PFSK-1 (cell line): ENCODE data around the gene FBN1.

Experiments used
- FOXP2 ChIP-seq: optimal IDR thresholded peaks from 2 replicates; pipeline ENCODE3; 2011; ENCODE audit warnings: borderline replicate concordance, control low read depth, inconsistent platforms; ENCODE audit not compliant: insufficient read depth; ENCODE audit errors: extremely low read length, extremely low read depth
- POLR2AphosphoS5 ChIP-seq: IDR thresholded peaks from 2 replicates; pipeline ENCODE4 v1.6.1; 2012; ENCODE audit warnings: low read depth, mild to moderate bottlenecking, control low read depth, low read length, moderate library complexity
- REST ChIP-seq, 2 experiments: IDR thresholded peaks; 2 replicates each; pipeline versions ENCODE4 v1.6.1 to v1.8.0; 2011 to 2012; ENCODE audit warnings: low read depth in 2 of 2, low read length in 2 of 2, control low read depth in 1 of 2, inconsistent platforms in 1 of 2, mild to moderate bottlenecking in 1 of 2, moderate library complexity in 1 of 2; ENCODE audit not compliant: insufficient read depth in 1 of 2
- SIN3A ChIP-seq: IDR thresholded peaks from 2 replicates; pipeline ENCODE4 v1.6.1; 2012; ENCODE audit warnings: mild to moderate bottlenecking, low read length, moderate library complexity, borderline replicate concordance; ENCODE audit not compliant: insufficient read depth
- TAF1 ChIP-seq: IDR thresholded peaks from 2 replicates; pipeline ENCODE4 v1.6.1; 2012; ENCODE audit warnings: low read length, control low read depth, borderline replicate concordance; ENCODE audit not compliant: insufficient read depth

- TF ChIP-seq POLR2AphosphoS5: no peak
- no peak for TF ChIP-seq SIN3A
- TF ChIP-seq TAF1: no peak
- TF ChIP-seq REST (IDR thresholded peaks at IDR 0.05; ENCODE audit: insufficient read depth in 1 of 2, low read depth in 2 of 2, low read length in 2 of 2): no peak
- no peak for TF ChIP-seq FOXP2
Observed at GRCh38 chr15:48469681-48470080, 175.8 kb downstream of the FBN1 start.
